ENCODE measurements around the gene SH2D2A. TPM values are rescaled to one million over a fixed set of nuclear protein-coding genes. Genes with fewer than 3 reads are reported as not detected.

Gene SH2D2A
- total and polyA plus RNA-seq, 9 of the 15 experiments (the other 6 are each of a cell fraction or from before 2014, with no cell fraction given) = 0.89 to 33.6 (median 6.9) TPM

GRCh38 chr1:156858555-156858956, 41.9 kb upstream of the SH2D2A start (continued):
- TF ChIP-seq TBP (optimal IDR thresholded peaks at IDR 0.05; ENCODE audit: low read depth, low read length) = no peak
- TF ChIP-seq THRB (CRISPR knock-in tag; conservative IDR thresholded peaks at IDR 0.05) = 0 out of 2 replicates have a peak, but pooled peaks have one; percentile 27
- TF ChIP-seq FOXO4 (CRISPR knock-in tag; IDR thresholded peaks at IDR 0.05) = no peak
- no peak for TF ChIP-seq U2AF1 (optimal IDR thresholded peaks at IDR 0.05; ENCODE audit: low read depth, low read length)
- TF ChIP-seq FOXK2 (conservative IDR thresholded peaks at IDR 0.05 in 1 of 2, IDR thresholded peaks at IDR 0.05 in 1 of 2; ENCODE audit: low read depth in 2 of 2) = 0 out of 4 replicates have a peak, but pooled peaks have one; percentile 27 to 30
- no peak for TF ChIP-seq ZNF121 (CRISPR knock-in tag; conservative IDR thresholded peaks at IDR 0.05)

- no peak for FAIRE-seq
- Histone ChIP-seq H3K4me2 (ENCODE audit: insufficient read depth, low read length) (no peak overlapping the region), H3K4me1 (replicated peaks in 1 of 2; ENCODE audit: control insufficient read depth in 2 of 2, insufficient read depth in 2 of 2, low read length in 2 of 2) (peaks cover 53 to 65% of the 10 kb centered on the region in 2 experiments), H3K36me3 (ENCODE audit: control insufficient read depth, insufficient read depth, low read length) (no peaks in the 10 kb centered on the region), H3K79me2 (ENCODE audit: control insufficient read depth, insufficient read depth, low read length) (peaks cover 13% of the 10 kb centered on the region; the same call in 2 of the 3 replicates), H3K9me3 (replicated peaks; ENCODE audit: control insufficient read depth, insufficient read depth, low read depth, low read length) (no peaks in the 10 kb centered on the region), H3K27ac (ENCODE audit: extremely low read depth, low read depth, low read length) (no peak overlapping the region), H3K9ac (ENCODE audit: insufficient read depth in 1 of 2, low read depth in 2 of 2, low read length in 2 of 2) (peak overlapping the region in 1 of 2 experiments; percentile 78; a peak in 1 of 4 replicates), H3K4me3 (no peak overlapping the region), H3K9me1 (ENCODE audit: control insufficient read depth, insufficient read depth, low read length) (no peaks in the 10 kb centered on the region), H4K20me1 (replicated peaks; ENCODE audit: control insufficient read depth, insufficient read depth, low read length) (no peaks in the 10 kb centered on the region), H3K27me3 (ENCODE audit: control insufficient read depth in 2 of 2, insufficient read depth in 2 of 2, low read length in 2 of 2) (no peaks in the 10 kb centered on the region), H2AFZ (ENCODE audit: low read depth, low read length) (no peak overlapping the region)
- in situ Hi-C loops (cut with MboI) = no loop called here
- intact Hi-C loops (cut with micrococcal nuclease) = loop anchor here (2.0 kb wide), 1 partner anchor 41 kb away; the partner anchor contains the start of gene SH2D2A
- DNase-seq (ENCODE audit: extremely low read depth in 1 of 4, low spot score in 3 of 4) = no peak
- ChIA-PET CTCF (ENCODE audit: low intra/inter-chr PET ratio) (no interaction called here), POLR2A (interaction anchor here (0.5 to 1.1 kb wide), 6 partner anchors 11 to 246 kb away, joined by 3 to 4 read pairs (median 3); no protein-coding TSS in a partner anchor)
- no TSS peak for BruUV-seq (replicated peaks)
- ATAC-seq = no peak
- WGBS (ENCODE audit: insufficient coverage, low coverage, missing lambda C conversion rate) = 61% methylated on average over 3 of the region's 3 CpGs
- no peak for TF ChIP-seq ZNF143 (CRISPR knock-in tag; IDR thresholded peaks at IDR 0.05)
- peak; percentile 51 for TF ChIP-seq CEBPG (CRISPR knock-in tag; IDR thresholded peaks at IDR 0.05)
- TF ChIP-seq CEBPG (tag; conservative IDR thresholded peaks at IDR 0.05 in 1 of 2, IDR thresholded peaks at IDR 0.05 in 1 of 2) = 0 out of 4 replicates have a peak, but pooled peaks of 1 of the 2 experiments have one; percentile 18
- TF ChIP-seq RBM22 (IDR thresholded peaks at IDR 0.05; ENCODE audit: low read depth, low read length, poor library complexity, severe bottlenecking) = no peak
- no peak for TF ChIP-seq MIER1 (IDR thresholded peaks at IDR 0.05; ENCODE audit: low read depth)
- 0 out of 2 replicates have a peak, but pooled peaks have one; percentile 9 for TF ChIP-seq ATF3 (IDR thresholded peaks at IDR 0.05)
- no peak for TF ChIP-seq ATF3 (CRISPR knock-in tag; conservative IDR thresholded peaks at IDR 0.05)
- TF ChIP-seq KLF10 (CRISPR knock-in tag; IDR thresholded peaks at IDR 0.05) = no peak
- TF ChIP-seq IRF9 (tag; IDR thresholded peaks at IDR 0.05) = no peak
Measured at GRCh38 chr1:156857532-156857931, 40.9 kb upstream of the SH2D2A start.

All from K562 (cell line).